GM12878 (cell line): ENCODE results near the gene COL20A1. TPM values are rescaled to one million over a fixed set of nuclear protein-coding genes. Genes with fewer than 3 reads are reported as not detected.
A peak's percentile ranks its signal among the peaks of the same experiment; 100 is the strongest.

Experiments
- ATAC-seq: fragments of 200-7000 bp; cut with Tn5 transposase; 3 replicates; pipeline ENCODE4 v1.9.1; 2020; ENCODE audit warnings: mild to moderate bottlenecking, moderate library complexity
- BruUV-seq: library from RNA; stranded (reverse); fragments of 400-500 nt; replicated peaks from 2 replicates; lab custom pipeline; 2021; lab: Mats Ljungman, UMichigan
- CTCF ChIA-PET: fragments of 300-600 bp; sonication (Branson Sonifier 250); formaldehyde crosslinking; extraction: SDS; loops from one replicate; lab custom pipeline; 2021; ENCODE audit warnings: inconsistent platforms; lab: Yijun Ruan, JAX
- POLR2A ChIA-PET: fragments of 350-600 bp; formaldehyde crosslinking; extraction: SDS; loops from one replicate; lab custom pipeline; 2021; ENCODE audit warnings: inconsistent platforms; lab: Charles Lee
- RAD21 ChIA-PET: fragments of 300-600 bp; sonication (Branson Sonifier 250); formaldehyde crosslinking; loops from one replicate; lab custom pipeline; 2023; ENCODE audit warnings: antibody characterized with exemption; ENCODE audit not compliant: unreplicated experiment; lab: Charles Lee
- SMC1A ChIA-PET: fragments of 300-600 bp; sonication (Branson Sonifier 250); formaldehyde crosslinking; loops from one replicate; lab custom pipeline; 2023; ENCODE audit not compliant: unreplicated experiment, uncharacterized antibody; lab: Charles Lee
- DNase-seq: peaks from one replicate; pipeline ENCODE4 v3.0.0-alpha.2; 2011; ENCODE audit warnings: low read depth, low spot score
- FAIRE-seq: peaks from 3 replicates; lab custom pipeline; 2011; peaks lifted over from hg19 to GRCh38; lab: Jason Lieb, UNC
- H2AFZ ChIP-seq: 2 replicates; pipeline ENCODE4 v1.6.0; 2011; ENCODE audit warnings: low read depth, low read length, control low read depth; ENCODE audit not compliant: control insufficient read depth
- H3K27ac ChIP-seq: 2 replicates; pipeline ENCODE4 v1.5.1; 2011; ENCODE audit warnings: control low read depth; ENCODE audit not compliant: control insufficient read depth, insufficient read depth
- H3K27me3 ChIP-seq, 2 experiments: replicated peaks in 1 of 2; 2 replicates each; pipeline versions ENCODE4 v1.6.0 to v1.6.1; 2011; ENCODE audit warnings: low read length in 1 of 2; ENCODE audit not compliant: control insufficient read depth in 2 of 2, insufficient read depth in 2 of 2
- H3K36me3 ChIP-seq, 2 experiments: 2 replicates each; pipeline ENCODE4 v1.5.1; 2011; ENCODE audit warnings: low read length in 1 of 2; ENCODE audit not compliant: control insufficient read depth in 2 of 2, insufficient read depth in 2 of 2
- H3K4me1 ChIP-seq: 2 replicates; pipeline ENCODE4 v1.6.1; 2011; ENCODE audit warnings: mild to moderate bottlenecking, low read length, moderate library complexity, mixed read lengths; ENCODE audit not compliant: control insufficient read depth, insufficient read depth
- H3K4me2 ChIP-seq: 2 replicates; pipeline ENCODE4 v1.6.0; 2011; ENCODE audit warnings: control low read depth; ENCODE audit not compliant: control insufficient read depth, insufficient read depth
- H3K4me3 ChIP-seq: fragments of 200-600 bp; sonication (generic); 2 replicates; pipeline ENCODE4 v1.5.1; 2016
- H3K79me2 ChIP-seq: 2 replicates; pipeline ENCODE4 v1.6.0; 2011; ENCODE audit warnings: low read length; ENCODE audit not compliant: control insufficient read depth, insufficient read depth
- H3K9ac ChIP-seq: 2 replicates; pipeline ENCODE4 v1.8.0; 2011; ENCODE audit warnings: low read length, control low read depth, mixed read lengths; ENCODE audit not compliant: control insufficient read depth, insufficient read depth
- H3K9me3 ChIP-seq: replicated peaks from 3 replicates; pipeline ENCODE4 v1.5.1; 2011; ENCODE audit warnings: mild to moderate bottlenecking, low read length; ENCODE audit not compliant: control insufficient read depth, insufficient read depth
- H4K20me1 ChIP-seq: 2 replicates; pipeline ENCODE4 v1.6.0; 2011; ENCODE audit not compliant: control insufficient read depth, insufficient read depth
- EP300 ChIP-seq, 2 experiments: fragments of 150-350 bp in 1 of 2; IDR thresholded peaks; 2 replicates each; pipeline ENCODE4 v1.6.1; 2011 to 2012; ENCODE audit warnings: low read depth in 2 of 2, low read length in 2 of 2, borderline replicate concordance in 1 of 2, improper control_type of control experiment in 1 of 2, inconsistent platforms in 1 of 2; ENCODE audit not compliant: control insufficient read depth in 1 of 2
- JUNB ChIP-seq: IDR thresholded peaks from 2 replicates; pipeline ENCODE4 v1.6.1; 2016; ENCODE audit warnings: antibody characterized with exemption, mild to moderate bottlenecking
- POLR2A ChIP-seq: IDR thresholded peaks from 2 replicates; pipeline ENCODE4 v1.6.1; 2011; ENCODE audit warnings: low read depth, mild to moderate bottlenecking, low read length
- SRF ChIP-seq, 2 experiments: IDR thresholded peaks; 2 replicates each; pipeline ENCODE4 v1.6.1; 2011; ENCODE audit warnings: low read depth in 2 of 2, low read length in 2 of 2, mild to moderate bottlenecking in 1 of 2, moderate library complexity in 1 of 2
- WRNIP1 ChIP-seq: IDR thresholded peaks from 2 replicates; pipeline ENCODE4 v1.6.1; 2011; ENCODE audit warnings: low read depth, low read length, improper control_type of control experiment, borderline replicate concordance
- ZBED1 ChIP-seq: IDR thresholded peaks from 2 replicates; pipeline ENCODE4 v1.6.1; 2016; ENCODE audit warnings: borderline replicate concordance
- WGBS: methylation state at CpG from one replicate; pipeline ENCODE4 v1.1.6; 2016; ENCODE audit warnings: low lambda C conversion rate; ENCODE audit not compliant: insufficient replicate concordance, insufficient coverage; ENCODE audit errors: missing lambda C conversion rate; 5-methylcytosine and 5-hydroxymethylcytosine counted together
- in situ Hi-C: fragments of 300-500 bp; cut with MboI; formaldehyde crosslinking; loops from 9 replicates; pipeline ENCODE4 v1.14.3; 2018; ENCODE audit warnings: mixed read lengths
- intact Hi-C: fragments of 100-400 bp; cut with micrococcal nuclease; formaldehyde crosslinking; loops from one replicate; pipeline ENCODE4 v1.14.2; 2022; ENCODE audit not compliant: unreplicated experiment
- polyA plus RNA-seq, 11 experiments: library from polyadenylated mRNA; depleted of rRNA in 4 of 11; unstranded in 6 of 11; stranded (reverse) in 5 of 11; fragments of >200 nt; fragmentation: Nextera tagmentation in 4 of 11; fragmentation: Illumina TruSeq in 1 of 11; extraction: Ambion mirVana in 4 of 11; extraction: Trizol in 1 of 11; gene quantifications; 1 replicate in 1 of 11; 2 replicates in 10 of 11; pipeline versions ENCODE4 v1.2.1 to v1.2.3, GENCODE V29; 2011 to 2016; ENCODE audit warnings: inconsistent platforms in 2 of 11, missing spikeins in 2 of 11, low read depth in 1 of 11
- total RNA-seq, 4 experiments: library from RNA; depleted of rRNA in 3 of 4; stranded (reverse); fragments of >200 nt in 3 of 4; fragmentation: Illumina TruSeq in 1 of 4; extraction: Trizol in 1 of 4; gene quantifications; 2 replicates each; pipeline versions ENCODE4 v1.2.1 to v1.2.3, GENCODE V29; 2013 to 2021
- TF ChIP-seq, protein P1 (sequence below): IDR thresholded peaks from 2 replicates; pipeline ENCODE4 v1.6.1; 2011; ENCODE audit warnings: mild to moderate bottlenecking, low read depth, low read length, moderate library complexity; ENCODE audit not compliant: insufficient replicate concordance
- TF ChIP-seq, protein P2 (sequence below): fragments of 450-650 bp; IDR thresholded peaks from 2 replicates; pipeline ENCODE4 v1.6.1; 2017; ENCODE audit warnings: borderline replicate concordance
- TF ChIP-seq, protein P3 (sequence below): IDR thresholded peaks from 2 replicates; pipeline ENCODE4 v1.6.1; 2011; ENCODE audit warnings: low read depth, low read length, improper control_type of control experiment, borderline replicate concordance
- TF ChIP-seq, protein P4 (sequence below): IDR thresholded peaks from 2 replicates; pipeline ENCODE4 v1.6.1; 2012; ENCODE audit warnings: mild to moderate bottlenecking, low read depth, low read length
- TF ChIP-seq, protein P5 (sequence below): fragments of 450-650 bp; IDR thresholded peaks from 2 replicates; pipeline ENCODE4 v1.6.1; 2017; ENCODE audit warnings: antibody characterized with exemption, mild to moderate bottlenecking, moderate library complexity

Gene COL20A1
- total and polyA plus RNA-seq, 10 of the 15 experiments (the other 5 are each of a cell fraction or from before 2014, with no cell fraction given) = not detected

DNA sequence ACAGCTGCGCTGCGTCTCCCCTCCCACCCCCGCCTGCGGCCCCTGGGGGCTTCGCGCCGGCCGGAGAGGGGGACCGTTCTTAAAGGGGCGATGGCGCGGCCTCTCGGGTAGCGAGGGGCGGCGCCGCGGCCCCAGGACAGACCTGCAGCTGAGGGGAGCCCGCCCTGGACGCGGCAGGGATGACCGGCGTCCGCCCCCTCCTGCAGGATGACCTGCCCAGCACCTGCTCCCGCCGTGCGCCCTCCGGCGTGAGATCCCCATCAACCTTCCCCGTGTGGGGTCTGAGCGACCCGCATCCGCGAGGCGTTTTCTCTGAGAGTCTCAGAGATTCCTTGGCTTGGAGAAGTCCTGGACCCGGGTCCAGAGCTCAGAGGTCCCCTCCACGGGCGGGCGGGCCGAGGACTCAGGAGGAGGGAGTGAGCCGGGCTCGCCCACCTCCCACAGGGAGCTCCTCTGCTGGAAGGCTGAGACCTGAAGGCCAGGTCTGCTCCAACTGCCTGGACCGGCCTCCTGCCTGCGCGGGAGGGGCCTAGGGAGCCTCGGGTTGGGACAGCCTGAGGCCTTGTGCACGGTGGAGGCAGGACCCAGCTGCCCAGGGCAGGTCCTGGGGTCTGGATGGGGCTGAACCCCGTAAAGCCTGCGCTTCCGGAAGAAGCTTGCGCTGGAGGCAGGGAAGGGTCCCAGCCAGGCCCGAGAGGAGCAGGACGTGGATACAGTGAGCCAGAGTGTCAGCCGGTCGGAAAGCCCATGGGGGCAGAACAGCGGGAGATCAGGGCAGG, 38.2 kb upstream of the COL20A1 start:
- Histone ChIP-seq H3K9ac (no peak overlapping the region), H3K4me3 (no peak overlapping the region), H3K4me2 (no peak overlapping the region), H3K27me3 (peaks cover 0 to 11% of the 10 kb centered on the region in 2 experiments), H3K36me3 (no peaks in the 10 kb centered on the region), H4K20me1 (no peaks in the 10 kb centered on the region; the same call in 1 of the 2 replicates), H3K9me3 (no peaks in the 10 kb centered on the region), H3K27ac (no peak overlapping the region), H2AFZ (no peak overlapping the region), H3K79me2 (no peaks in the 10 kb centered on the region), H3K4me1 (no peaks in the 10 kb centered on the region)
- BruUV-seq = no TSS peak
- ChIA-PET CTCF (interaction anchor here (1.8 kb wide), 1 partner anchor 31 kb away, joined by 7 read pairs; no protein-coding TSS in a partner anchor), RAD21 (no interaction called here), POLR2A (no interaction called here), SMC1A (no interaction called here)
- no peak for FAIRE-seq
- in situ Hi-C loops (no loop called here), intact Hi-C loops (no loop called here)
- peak; percentile 28; the same call in 1 of the 3 replicates for ATAC-seq
- no peak for DNase-seq
- 9% methylated on average over 46 of the region's 56 CpGs for WGBS
- TF ChIP-seq WRNIP1 (no peak), SRF (IDR thresholded peaks at IDR 0.05; ENCODE audit: low read depth in 2 of 2, low read length in 2 of 2) (no peak), POLR2A (no peak), EP300 (IDR thresholded peaks at IDR 0.05; ENCODE audit: borderline replicate concordance in 1 of 2, control insufficient read depth in 1 of 2, low read depth in 2 of 2, low read length in 2 of 2) (no peak), ZBED1 (no peak), JUNB (no peak)
- TF ChIP-seq, protein P1, sequence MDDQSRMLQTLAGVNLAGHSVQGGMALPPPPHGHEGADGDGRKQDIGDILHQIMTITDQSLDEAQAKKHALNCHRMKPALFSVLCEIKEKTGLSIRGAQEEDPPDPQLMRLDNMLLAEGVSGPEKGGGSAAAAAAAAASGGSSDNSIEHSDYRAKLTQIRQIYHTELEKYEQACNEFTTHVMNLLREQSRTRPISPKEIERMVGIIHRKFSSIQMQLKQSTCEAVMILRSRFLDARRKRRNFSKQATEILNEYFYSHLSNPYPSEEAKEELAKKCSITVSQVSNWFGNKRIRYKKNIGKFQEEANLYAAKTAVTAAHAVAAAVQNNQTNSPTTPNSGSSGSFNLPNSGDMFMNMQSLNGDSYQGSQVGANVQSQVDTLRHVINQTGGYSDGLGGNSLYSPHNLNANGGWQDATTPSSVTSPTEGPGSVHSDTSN = no peak
- TF ChIP-seq, protein P2, sequence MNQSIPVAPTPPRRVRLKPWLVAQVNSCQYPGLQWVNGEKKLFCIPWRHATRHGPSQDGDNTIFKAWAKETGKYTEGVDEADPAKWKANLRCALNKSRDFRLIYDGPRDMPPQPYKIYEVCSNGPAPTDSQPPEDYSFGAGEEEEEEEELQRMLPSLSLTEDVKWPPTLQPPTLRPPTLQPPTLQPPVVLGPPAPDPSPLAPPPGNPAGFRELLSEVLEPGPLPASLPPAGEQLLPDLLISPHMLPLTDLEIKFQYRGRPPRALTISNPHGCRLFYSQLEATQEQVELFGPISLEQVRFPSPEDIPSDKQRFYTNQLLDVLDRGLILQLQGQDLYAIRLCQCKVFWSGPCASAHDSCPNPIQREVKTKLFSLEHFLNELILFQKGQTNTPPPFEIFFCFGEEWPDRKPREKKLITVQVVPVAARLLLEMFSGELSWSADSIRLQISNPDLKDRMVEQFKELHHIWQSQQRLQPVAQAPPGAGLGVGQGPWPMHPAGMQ = no peak
- TF ChIP-seq, protein P3, sequence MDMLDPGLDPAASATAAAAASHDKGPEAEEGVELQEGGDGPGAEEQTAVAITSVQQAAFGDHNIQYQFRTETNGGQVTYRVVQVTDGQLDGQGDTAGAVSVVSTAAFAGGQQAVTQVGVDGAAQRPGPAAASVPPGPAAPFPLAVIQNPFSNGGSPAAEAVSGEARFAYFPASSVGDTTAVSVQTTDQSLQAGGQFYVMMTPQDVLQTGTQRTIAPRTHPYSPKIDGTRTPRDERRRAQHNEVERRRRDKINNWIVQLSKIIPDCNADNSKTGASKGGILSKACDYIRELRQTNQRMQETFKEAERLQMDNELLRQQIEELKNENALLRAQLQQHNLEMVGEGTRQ = no peak
- TF ChIP-seq, protein P4, sequence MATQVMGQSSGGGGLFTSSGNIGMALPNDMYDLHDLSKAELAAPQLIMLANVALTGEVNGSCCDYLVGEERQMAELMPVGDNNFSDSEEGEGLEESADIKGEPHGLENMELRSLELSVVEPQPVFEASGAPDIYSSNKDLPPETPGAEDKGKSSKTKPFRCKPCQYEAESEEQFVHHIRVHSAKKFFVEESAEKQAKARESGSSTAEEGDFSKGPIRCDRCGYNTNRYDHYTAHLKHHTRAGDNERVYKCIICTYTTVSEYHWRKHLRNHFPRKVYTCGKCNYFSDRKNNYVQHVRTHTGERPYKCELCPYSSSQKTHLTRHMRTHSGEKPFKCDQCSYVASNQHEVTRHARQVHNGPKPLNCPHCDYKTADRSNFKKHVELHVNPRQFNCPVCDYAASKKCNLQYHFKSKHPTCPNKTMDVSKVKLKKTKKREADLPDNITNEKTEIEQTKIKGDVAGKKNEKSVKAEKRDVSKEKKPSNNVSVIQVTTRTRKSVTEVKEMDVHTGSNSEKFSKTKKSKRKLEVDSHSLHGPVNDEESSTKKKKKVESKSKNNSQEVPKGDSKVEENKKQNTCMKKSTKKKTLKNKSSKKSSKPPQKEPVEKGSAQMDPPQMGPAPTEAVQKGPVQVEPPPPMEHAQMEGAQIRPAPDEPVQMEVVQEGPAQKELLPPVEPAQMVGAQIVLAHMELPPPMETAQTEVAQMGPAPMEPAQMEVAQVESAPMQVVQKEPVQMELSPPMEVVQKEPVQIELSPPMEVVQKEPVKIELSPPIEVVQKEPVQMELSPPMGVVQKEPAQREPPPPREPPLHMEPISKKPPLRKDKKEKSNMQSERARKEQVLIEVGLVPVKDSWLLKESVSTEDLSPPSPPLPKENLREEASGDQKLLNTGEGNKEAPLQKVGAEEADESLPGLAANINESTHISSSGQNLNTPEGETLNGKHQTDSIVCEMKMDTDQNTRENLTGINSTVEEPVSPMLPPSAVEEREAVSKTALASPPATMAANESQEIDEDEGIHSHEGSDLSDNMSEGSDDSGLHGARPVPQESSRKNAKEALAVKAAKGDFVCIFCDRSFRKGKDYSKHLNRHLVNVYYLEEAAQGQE = no peak
- TF ChIP-seq, protein P5, sequence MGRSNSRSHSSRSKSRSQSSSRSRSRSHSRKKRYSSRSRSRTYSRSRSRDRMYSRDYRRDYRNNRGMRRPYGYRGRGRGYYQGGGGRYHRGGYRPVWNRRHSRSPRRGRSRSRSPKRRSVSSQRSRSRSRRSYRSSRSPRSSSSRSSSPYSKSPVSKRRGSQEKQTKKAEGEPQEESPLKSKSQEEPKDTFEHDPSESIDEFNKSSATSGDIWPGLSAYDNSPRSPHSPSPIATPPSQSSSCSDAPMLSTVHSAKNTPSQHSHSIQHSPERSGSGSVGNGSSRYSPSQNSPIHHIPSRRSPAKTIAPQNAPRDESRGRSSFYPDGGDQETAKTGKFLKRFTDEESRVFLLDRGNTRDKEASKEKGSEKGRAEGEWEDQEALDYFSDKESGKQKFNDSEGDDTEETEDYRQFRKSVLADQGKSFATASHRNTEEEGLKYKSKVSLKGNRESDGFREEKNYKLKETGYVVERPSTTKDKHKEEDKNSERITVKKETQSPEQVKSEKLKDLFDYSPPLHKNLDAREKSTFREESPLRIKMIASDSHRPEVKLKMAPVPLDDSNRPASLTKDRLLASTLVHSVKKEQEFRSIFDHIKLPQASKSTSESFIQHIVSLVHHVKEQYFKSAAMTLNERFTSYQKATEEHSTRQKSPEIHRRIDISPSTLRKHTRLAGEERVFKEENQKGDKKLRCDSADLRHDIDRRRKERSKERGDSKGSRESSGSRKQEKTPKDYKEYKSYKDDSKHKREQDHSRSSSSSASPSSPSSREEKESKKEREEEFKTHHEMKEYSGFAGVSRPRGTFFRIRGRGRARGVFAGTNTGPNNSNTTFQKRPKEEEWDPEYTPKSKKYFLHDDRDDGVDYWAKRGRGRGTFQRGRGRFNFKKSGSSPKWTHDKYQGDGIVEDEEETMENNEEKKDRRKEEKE = no peak
